ENCODE results near the gene UBE2E3.
A peak's percentile ranks its signal among the peaks of the same experiment; 100 is the strongest.

UBE2E3 gene

GRCh38 chr2:181005809-181006208 is 25.4 kb downstream of the UBE2E3 start:
- TF ChIP-seq ZFX (IDR thresholded peaks at IDR 0.05), result no peak
- H3K27ac ChIP-seq, result no peak overlapping the region

- H3K27ac ChIP-seq, result no peak overlapping the region
- no peak for TF ChIP-seq ZFX (IDR thresholded peaks at IDR 0.05)
- no peak for TF ChIP-seq CTCF (conservative IDR thresholded peaks at IDR 0.05)
Observed at GRCh38 chr2:181007086-181007837, 26.9 kb downstream of the UBE2E3 start.

GRCh38 chr2:181008407-181008806 is 28.0 kb downstream of the UBE2E3 start:
- no peak for TF ChIP-seq ZFX (IDR thresholded peaks at IDR 0.05)
- TF ChIP-seq CTCF (conservative IDR thresholded peaks at IDR 0.05), result no peak

GRCh38 chr2:181021199-181021789 is 40.9 kb downstream of the UBE2E3 start:
- no peak for TF ChIP-seq ZFX (IDR thresholded peaks at IDR 0.05)
- TF ChIP-seq CTCF (conservative IDR thresholded peaks at IDR 0.05), result no peak
- no peak overlapping the region for H3K27ac ChIP-seq

More at GRCh38 chr2:181008407-181008806, 28.0 kb downstream of the UBE2E3 start:
- no peak overlapping the region for H3K27ac ChIP-seq

- H3K27ac ChIP-seq, result no peak overlapping the region
- TF ChIP-seq CTCF (conservative IDR thresholded peaks at IDR 0.05) (no peak), ZFX (IDR thresholded peaks at IDR 0.05) (no peak)
Observed at GRCh38 chr2:181022652-181023051, 42.2 kb downstream of the UBE2E3 start.

GRCh38 chr2:181025004-181025403 is 44.6 kb downstream of the UBE2E3 start:
- TF ChIP-seq CTCF (conservative IDR thresholded peaks at IDR 0.05) (no peak), ZFX (IDR thresholded peaks at IDR 0.05) (no peak)
- no peak overlapping the region for H3K27ac ChIP-seq

GRCh38 chr2:181036445-181036844 is 56.0 kb downstream of the UBE2E3 start:
- H3K27ac ChIP-seq, result peak overlapping the region; percentile 71
- no peak for TF ChIP-seq ZFX (IDR thresholded peaks at IDR 0.05)
- no peak for TF ChIP-seq CTCF (conservative IDR thresholded peaks at IDR 0.05)

All from C4-2B (cell line).